ENCODE data around the gene COL25A1. TPM values are rescaled to one million over a fixed set of nuclear protein-coding genes. Genes with fewer than 3 reads are reported as not detected.
"Not testable (repeated sequence)": the region's sequence is repeated elsewhere in the genome, so short reads cannot be mapped to it uniquely, and the experiment has no call there.

Gene COL25A1
- total RNA-seq, 1 donor from 2014 or later, result 10.4 TPM

DNA sequence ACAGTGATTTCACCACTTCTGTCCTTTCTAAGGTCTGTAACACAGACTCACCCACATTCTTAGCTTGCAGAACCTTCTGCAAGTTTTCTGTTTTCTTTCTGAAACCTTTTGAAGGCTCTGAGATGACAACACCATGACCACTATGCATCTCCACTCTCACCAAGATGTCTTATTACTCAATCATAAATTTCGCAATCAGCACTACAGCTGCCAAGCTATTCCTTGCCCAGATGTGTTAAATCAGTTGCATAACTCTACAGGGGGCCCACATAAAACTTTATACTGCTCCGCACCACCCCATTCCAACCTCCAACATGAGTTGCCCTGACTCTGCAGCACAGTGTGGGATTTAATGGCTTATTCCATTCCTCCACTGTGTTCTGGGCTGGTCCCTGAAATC is 229.9 kb downstream of the COL25A1 start:
- no peaks in the 10 kb centered on the region for H3K4me1 ChIP-seq (ENCODE audit: insufficient read depth, low read length)
- Mint-ChIP-seq H3K4me1 (ENCODE audit: low read depth, unreplicated experiment) (peaks cover 9% of the 10 kb centered on the region), H3K27ac (ENCODE audit: unreplicated experiment) (no peak overlapping the region), H3K4me3 (ENCODE audit: unreplicated experiment) (no peak overlapping the region), H3K36me3 (ENCODE audit: low read depth, unreplicated experiment) (no peaks in the 10 kb centered on the region), H3K27me3 (ENCODE audit: low read depth, unreplicated experiment) (no peaks in the 10 kb centered on the region), H3K9me3 (ENCODE audit: unreplicated experiment) (no peaks in the 10 kb centered on the region)
- no peaks in the 10 kb centered on the region for H3K36me3 ChIP-seq (ENCODE audit: insufficient read depth, low read length)
- DNase-seq (ENCODE audit: low read depth) (peak; percentile 57), FAIRE-seq (no peak)
- H3K79me2 ChIP-seq (ENCODE audit: insufficient read depth, low read length), result no peaks in the 10 kb centered on the region
- H3K4me2 ChIP-seq (ENCODE audit: low read length), result no peak overlapping the region
- no peak overlapping the region for H3K4me3 ChIP-seq (ENCODE audit: insufficient read depth, low read depth, low read length)
- H3K27ac ChIP-seq (ENCODE audit: low read depth, low read length), result no peak overlapping the region
- H3K27me3 ChIP-seq (ENCODE audit: insufficient read depth, low read length), result no peaks in the 10 kb centered on the region
- no peak overlapping the region for H2AFZ ChIP-seq (ENCODE audit: low read depth, low read length)
- H3K9ac ChIP-seq (ENCODE audit: low read length), result no peak overlapping the region
- TF ChIP-seq, protein P1, sequence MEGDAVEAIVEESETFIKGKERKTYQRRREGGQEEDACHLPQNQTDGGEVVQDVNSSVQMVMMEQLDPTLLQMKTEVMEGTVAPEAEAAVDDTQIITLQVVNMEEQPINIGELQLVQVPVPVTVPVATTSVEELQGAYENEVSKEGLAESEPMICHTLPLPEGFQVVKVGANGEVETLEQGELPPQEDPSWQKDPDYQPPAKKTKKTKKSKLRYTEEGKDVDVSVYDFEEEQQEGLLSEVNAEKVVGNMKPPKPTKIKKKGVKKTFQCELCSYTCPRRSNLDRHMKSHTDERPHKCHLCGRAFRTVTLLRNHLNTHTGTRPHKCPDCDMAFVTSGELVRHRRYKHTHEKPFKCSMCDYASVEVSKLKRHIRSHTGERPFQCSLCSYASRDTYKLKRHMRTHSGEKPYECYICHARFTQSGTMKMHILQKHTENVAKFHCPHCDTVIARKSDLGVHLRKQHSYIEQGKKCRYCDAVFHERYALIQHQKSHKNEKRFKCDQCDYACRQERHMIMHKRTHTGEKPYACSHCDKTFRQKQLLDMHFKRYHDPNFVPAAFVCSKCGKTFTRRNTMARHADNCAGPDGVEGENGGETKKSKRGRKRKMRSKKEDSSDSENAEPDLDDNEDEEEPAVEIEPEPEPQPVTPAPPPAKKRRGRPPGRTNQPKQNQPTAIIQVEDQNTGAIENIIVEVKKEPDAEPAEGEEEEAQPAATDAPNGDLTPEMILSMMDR (IDR thresholded peaks at IDR 0.05; ENCODE audit: insufficient read depth, low read depth, low read length), result no peak
- no peak for TF ChIP-seq EZH2 (IDR thresholded peaks at IDR 0.05; ENCODE audit: insufficient read depth, low read length)
- no peaks in the 10 kb centered on the region for H4K20me1 ChIP-seq (ENCODE audit: insufficient read depth, low read length)
- H3K9me3 ChIP-seq (ENCODE audit: insufficient read depth, low read depth, low read length), result no peaks in the 10 kb centered on the region

DNA sequence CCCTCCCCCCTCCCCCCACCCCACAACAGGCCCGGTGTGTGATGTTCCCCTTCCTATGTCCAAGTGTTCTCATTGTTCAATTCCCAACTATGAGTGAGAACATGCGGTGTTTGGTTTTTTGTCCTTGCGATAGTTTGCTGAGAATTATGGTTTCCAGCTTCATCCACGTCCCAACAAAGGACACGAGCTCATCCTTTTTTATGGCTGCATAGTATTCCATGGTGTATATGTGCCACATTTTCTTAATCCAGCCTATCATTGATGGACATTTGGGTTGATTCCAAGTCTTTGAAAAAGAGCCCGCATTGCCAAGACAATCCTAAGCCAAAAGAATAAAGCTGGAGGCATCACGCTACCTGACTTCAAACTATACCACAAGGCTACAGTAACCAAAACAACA is 231.8 kb downstream of the COL25A1 start:
- H3K27me3 Mint-ChIP-seq (ENCODE audit: low read depth, unreplicated experiment); H3K9me3 Mint-ChIP-seq (ENCODE audit: unreplicated experiment); H3K27ac ChIP-seq (ENCODE audit: low read depth, low read length); H3K27me3 ChIP-seq (ENCODE audit: insufficient read depth, low read length); H3K4me1 Mint-ChIP-seq (ENCODE audit: low read depth, unreplicated experiment); H3K4me3 ChIP-seq (ENCODE audit: insufficient read depth, low read depth, low read length); H3K4me3 Mint-ChIP-seq (ENCODE audit: unreplicated experiment); H3K36me3 ChIP-seq (ENCODE audit: insufficient read depth, low read length); H3K79me2 ChIP-seq (ENCODE audit: insufficient read depth, low read length); H3K36me3 Mint-ChIP-seq (ENCODE audit: low read depth, unreplicated experiment); H3K9ac ChIP-seq (ENCODE audit: low read length); H3K27ac Mint-ChIP-seq (ENCODE audit: unreplicated experiment); H3K4me1 ChIP-seq (ENCODE audit: insufficient read depth, low read length); H3K4me2 ChIP-seq (ENCODE audit: low read length); H2AFZ ChIP-seq (ENCODE audit: low read depth, low read length); H4K20me1 ChIP-seq (ENCODE audit: insufficient read depth, low read length); FAIRE-seq; DNase-seq (ENCODE audit: low read depth); H3K9me3 ChIP-seq (ENCODE audit: insufficient read depth, low read depth, low read length): not testable (repeated sequence)

DNA sequence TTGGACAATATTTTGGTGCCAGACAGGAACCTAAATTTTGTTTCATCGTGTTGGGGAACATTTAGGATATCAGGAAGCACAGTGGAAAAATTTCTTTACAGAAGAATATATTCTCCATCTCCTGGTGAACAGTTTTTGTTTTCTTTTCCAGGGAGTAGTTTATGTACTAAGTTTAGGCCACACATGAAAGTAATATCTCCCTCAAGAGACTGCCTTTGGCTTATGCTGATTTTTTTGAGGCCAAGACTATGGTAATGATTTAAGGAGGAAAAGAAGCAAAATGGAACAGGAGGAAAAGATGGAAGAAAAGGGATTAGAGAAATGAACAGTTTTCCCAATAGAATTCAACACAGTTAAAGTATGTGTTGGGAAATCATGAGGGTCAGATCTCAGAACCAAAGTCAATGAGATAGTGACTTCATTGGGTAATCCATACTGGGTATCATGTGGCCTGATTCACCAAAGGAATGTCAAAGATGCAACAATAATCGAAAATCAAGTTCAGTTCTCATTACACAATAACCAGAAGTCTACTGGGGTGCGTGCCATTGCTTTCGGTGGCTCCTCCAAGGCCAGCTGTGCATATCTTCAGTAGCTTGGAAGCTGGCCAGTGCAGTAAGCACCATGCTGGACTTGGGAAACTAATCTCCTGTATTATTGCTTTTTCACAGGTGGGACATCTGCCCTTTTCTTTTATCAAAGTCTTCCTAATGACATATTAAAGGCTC is 234.8 kb downstream of the COL25A1 start:
- Histone ChIP-seq H3K9ac (ENCODE audit: low read length) (no peak overlapping the region), H2AFZ (ENCODE audit: low read depth, low read length) (no peak overlapping the region), H3K9me3 (ENCODE audit: insufficient read depth, low read depth, low read length) (no peaks in the 10 kb centered on the region), H3K4me1 (ENCODE audit: insufficient read depth, low read length) (no peaks in the 10 kb centered on the region), H3K4me3 (ENCODE audit: insufficient read depth, low read depth, low read length) (no peak overlapping the region), H3K27me3 (ENCODE audit: insufficient read depth, low read length) (no peaks in the 10 kb centered on the region), H4K20me1 (ENCODE audit: insufficient read depth, low read length) (no peaks in the 10 kb centered on the region), H3K27ac (ENCODE audit: low read depth, low read length) (no peak overlapping the region), H3K79me2 (ENCODE audit: insufficient read depth, low read length) (no peaks in the 10 kb centered on the region), H3K36me3 (ENCODE audit: insufficient read depth, low read length) (no peaks in the 10 kb centered on the region), H3K4me2 (ENCODE audit: low read length) (no peak overlapping the region)
- FAIRE-seq (peak; percentile 56), DNase-seq (ENCODE audit: low read depth) (peak; percentile 53)
- TF ChIP-seq, protein P1 (IDR thresholded peaks at IDR 0.05; ENCODE audit: insufficient read depth, low read depth, low read length), result no peak
- no peak for TF ChIP-seq EZH2 (IDR thresholded peaks at IDR 0.05; ENCODE audit: insufficient read depth, low read length)
- Mint-ChIP-seq H3K9me3 (ENCODE audit: unreplicated experiment) (no peaks in the 10 kb centered on the region), H3K36me3 (ENCODE audit: low read depth, unreplicated experiment) (no peaks in the 10 kb centered on the region), H3K4me3 (ENCODE audit: unreplicated experiment) (no peak overlapping the region), H3K27me3 (ENCODE audit: low read depth, unreplicated experiment) (no peaks in the 10 kb centered on the region), H3K27ac (ENCODE audit: unreplicated experiment) (no peak overlapping the region), H3K4me1 (ENCODE audit: low read depth, unreplicated experiment) (peaks cover 5% of the 10 kb centered on the region)

Measured in astrocyte (in vitro differentiated cells and primary cell).